KMS-11 (cell line): ENCODE measurements around the gene MORN2.

ENCODE experiments used
- H2AFZ ChIP-seq: fragments of 200-600 bp; sonication (generic); 2 replicates; pipeline ENCODE4 v1.6.1; 2016; ENCODE audit warnings: antibody characterized with exemption, mixed run types, low read depth
- H3K27ac ChIP-seq: fragments of 200-600 bp; sonication (generic); 2 replicates; pipeline ENCODE4 v1.6.1; 2016; ENCODE audit warnings: mild to moderate bottlenecking, mixed run types
- H3K27me3 ChIP-seq: fragments of 200-600 bp; sonication (generic); 2 replicates; pipeline ENCODE4 v1.6.1; 2017; ENCODE audit warnings: mild to moderate bottlenecking, low read depth, mixed run types, moderate library complexity; ENCODE audit not compliant: insufficient read depth
- H3K36me3 ChIP-seq: fragments of 200-600 bp; sonication (generic); 2 replicates; pipeline ENCODE4 v1.6.1; 2017; ENCODE audit warnings: mild to moderate bottlenecking, mixed run types; ENCODE audit not compliant: insufficient read depth
- H3K4me1 ChIP-seq: fragments of 200-600 bp; sonication (generic); 2 replicates; pipeline ENCODE4 v1.6.1; 2016; ENCODE audit warnings: mild to moderate bottlenecking, low read depth, mixed run types; ENCODE audit not compliant: poor library complexity, severe bottlenecking
- H3K4me2 ChIP-seq: fragments of 200-600 bp; sonication (generic); 2 replicates; pipeline ENCODE4 v1.7.0; 2016; ENCODE audit warnings: mild to moderate bottlenecking, mixed run types
- H3K4me3 ChIP-seq: fragments of 200-600 bp; sonication (generic); IDR thresholded peaks from 2 replicates; pipeline ENCODE4 v1.6.1; 2017; ENCODE audit warnings: low read depth, low read length, mixed read lengths; ENCODE audit not compliant: insufficient read depth
- H3K79me2 ChIP-seq: fragments of 200-600 bp; sonication (generic); 2 replicates; pipeline ENCODE4 v1.6.1; 2016; ENCODE audit warnings: low read depth, mixed run types; ENCODE audit not compliant: insufficient read depth
- H3K9ac ChIP-seq: fragments of 200-600 bp; sonication (generic); 2 replicates; pipeline ENCODE4 v1.6.1; 2016; ENCODE audit warnings: mild to moderate bottlenecking, mixed run types
- H4K20me1 ChIP-seq: fragments of 200-600 bp; sonication (generic); 2 replicates; pipeline ENCODE4 v1.6.1; 2016; ENCODE audit warnings: mild to moderate bottlenecking, mixed run types; ENCODE audit not compliant: insufficient read depth
- CTCF ChIP-seq: fragments of 200-600 bp; sonication (generic); conservative IDR thresholded peaks from 2 replicates; pipeline ENCODE4 v1.6.1; 2017; ENCODE audit warnings: low read depth, mild to moderate bottlenecking, antibody characterized with exemption, low read length, moderate library complexity, mixed read lengths

MORN2 gene

GRCh38 chr2:38900726-38901125 is 24.9 kb downstream of the MORN2 start:
- Histone ChIP-seq H3K36me3 (no peaks in the 10 kb centered on the region), H3K27ac (no peak overlapping the region), H2AFZ (no peak overlapping the region), H3K9ac (no peak overlapping the region), H4K20me1 (no peaks in the 10 kb centered on the region), H3K79me2 (no peaks in the 10 kb centered on the region), H3K4me1 (peaks cover 6% of the 10 kb centered on the region), H3K27me3 (no peaks in the 10 kb centered on the region), H3K4me3 (no peak overlapping the region), H3K4me2 (no peak overlapping the region)
- no peak for TF ChIP-seq CTCF

GRCh38 chr2:38905251-38905650 is 29.5 kb downstream of the MORN2 start:
- Histone ChIP-seq H2AFZ (no peak overlapping the region), H3K9ac (no peak overlapping the region), H3K4me3 (no peak overlapping the region), H3K27me3 (no peaks in the 10 kb centered on the region), H3K36me3 (no peaks in the 10 kb centered on the region), H3K79me2 (no peaks in the 10 kb centered on the region), H4K20me1 (no peaks in the 10 kb centered on the region), H3K27ac (no peak overlapping the region), H3K4me1 (peaks cover 46% of the 10 kb centered on the region), H3K4me2 (no peak overlapping the region)
- no peak for TF ChIP-seq CTCF

- no peaks in the 10 kb centered on the region for H3K79me2 ChIP-seq
- no peak for TF ChIP-seq CTCF
- H2AFZ ChIP-seq = peak overlapping the region; percentile 38; the same call in 1 of the 2 replicates
- no peak overlapping the region for H3K9ac ChIP-seq
- no peaks in the 10 kb centered on the region for H3K36me3 ChIP-seq
- no peak overlapping the region for H3K4me3 ChIP-seq
- H3K27ac ChIP-seq = peak overlapping the region; percentile 68; the same call in 1 of the 2 replicates
- peaks cover 52% of the 10 kb centered on the region for H3K4me1 ChIP-seq
- H3K4me2 ChIP-seq = peak overlapping the region; percentile 74
- H4K20me1 ChIP-seq = no peaks in the 10 kb centered on the region
- no peaks in the 10 kb centered on the region for H3K27me3 ChIP-seq
Measured at GRCh38 chr2:38907242-38907641, 31.5 kb downstream of the MORN2 start.

- Histone ChIP-seq H2AFZ (peak overlapping the region; percentile 38), H3K4me2 (peak overlapping the region; percentile 74), H3K4me1 (peaks cover 52% of the 10 kb centered on the region), H3K79me2 (no peaks in the 10 kb centered on the region), H3K9ac (peak overlapping the region; percentile 26; the same call in 1 of the 2 replicates), H3K27ac (peak overlapping the region; percentile 68), H3K27me3 (no peaks in the 10 kb centered on the region), H3K36me3 (no peaks in the 10 kb centered on the region), H3K4me3 (peak overlapping the region; percentile 54), H4K20me1 (no peaks in the 10 kb centered on the region)
- no peak for TF ChIP-seq CTCF
Measured at GRCh38 chr2:38907743-38908562, 32.2 kb downstream of the MORN2 start.
